CD4-positive, alpha-beta T cell treated with Interleukin-15 for 4 hours (primary cell): ENCODE data around the gene NDUFC2.
"Not testable (repeated sequence)": the region's sequence is repeated elsewhere in the genome, so short reads cannot be mapped to it uniquely, and the experiment has no call there.

ENCODE experiments used
- DNase-seq: peaks from one replicate; pipeline ENCODE4 v3.0.0-alpha.2; 2020; ENCODE audit warnings: low spot score

NDUFC2 gene

DNA sequence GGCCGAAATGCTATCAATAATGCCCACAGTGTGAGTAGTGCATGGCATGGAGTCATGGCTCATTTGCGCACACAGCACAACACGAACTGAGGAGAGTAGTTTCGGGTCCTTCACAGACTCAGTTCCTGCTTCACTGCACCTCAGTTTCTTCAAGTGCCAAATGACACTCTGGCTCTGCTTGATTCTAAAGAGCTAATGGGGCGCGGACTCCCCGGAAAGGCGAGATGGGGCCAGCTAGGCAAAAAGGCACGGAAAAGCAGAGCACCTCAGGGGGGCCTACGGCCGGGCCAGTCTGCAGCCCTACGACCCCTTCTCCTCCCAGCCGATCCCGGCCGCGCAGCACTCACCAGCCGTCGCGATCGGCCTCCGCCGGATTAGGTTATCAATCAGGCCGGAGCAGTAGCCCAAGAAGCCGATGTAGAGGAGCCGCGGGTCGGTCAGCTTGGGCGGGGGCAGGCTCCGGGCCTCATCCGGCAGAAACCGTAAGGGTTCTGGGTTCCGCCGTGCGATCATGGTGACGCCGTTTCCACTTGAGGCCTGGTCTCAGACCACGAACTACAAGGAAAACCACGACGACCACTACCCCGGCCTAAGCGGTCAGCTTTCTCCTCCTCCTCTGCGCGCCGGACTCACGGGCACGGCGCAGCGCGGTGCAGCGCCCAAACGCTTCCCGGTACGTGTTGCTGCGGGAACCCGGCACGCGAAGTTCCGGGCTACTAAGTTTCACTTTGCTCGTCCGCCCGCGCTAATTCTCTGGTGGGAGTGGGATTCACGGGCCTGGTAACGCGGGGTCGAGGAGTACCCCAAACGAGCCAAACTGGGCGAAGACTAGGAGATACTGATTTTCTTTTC is at the start of gene NDUFC2:
Gene NDUFC2 (minus strand): TSS at position 631 of the 852 bp plus-strand sequence. CDS start 118 bp downstream, at position 513.
- DNase-seq: peak; percentile 67

DNA sequence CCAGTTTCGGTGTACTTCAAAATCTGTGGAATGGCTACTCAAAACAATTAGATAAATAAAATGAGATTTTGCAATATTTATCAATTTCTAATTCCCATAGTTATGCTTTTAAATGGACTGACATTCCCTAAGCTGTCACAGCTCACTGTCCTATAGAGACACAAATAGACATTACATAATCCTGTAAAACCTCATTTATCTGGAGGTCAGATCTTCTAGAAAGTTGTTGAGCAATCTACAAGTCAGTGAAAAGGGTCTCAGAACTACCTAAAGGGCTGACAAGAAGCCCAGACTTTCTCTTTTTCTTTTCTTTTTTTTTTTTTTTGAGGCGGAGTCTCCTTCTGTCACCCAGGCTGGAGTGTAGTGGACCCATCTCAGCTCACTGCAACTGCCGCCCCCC is 47.7 kb upstream of the NDUFC2 start:
- no peak for DNase-seq

DNA sequence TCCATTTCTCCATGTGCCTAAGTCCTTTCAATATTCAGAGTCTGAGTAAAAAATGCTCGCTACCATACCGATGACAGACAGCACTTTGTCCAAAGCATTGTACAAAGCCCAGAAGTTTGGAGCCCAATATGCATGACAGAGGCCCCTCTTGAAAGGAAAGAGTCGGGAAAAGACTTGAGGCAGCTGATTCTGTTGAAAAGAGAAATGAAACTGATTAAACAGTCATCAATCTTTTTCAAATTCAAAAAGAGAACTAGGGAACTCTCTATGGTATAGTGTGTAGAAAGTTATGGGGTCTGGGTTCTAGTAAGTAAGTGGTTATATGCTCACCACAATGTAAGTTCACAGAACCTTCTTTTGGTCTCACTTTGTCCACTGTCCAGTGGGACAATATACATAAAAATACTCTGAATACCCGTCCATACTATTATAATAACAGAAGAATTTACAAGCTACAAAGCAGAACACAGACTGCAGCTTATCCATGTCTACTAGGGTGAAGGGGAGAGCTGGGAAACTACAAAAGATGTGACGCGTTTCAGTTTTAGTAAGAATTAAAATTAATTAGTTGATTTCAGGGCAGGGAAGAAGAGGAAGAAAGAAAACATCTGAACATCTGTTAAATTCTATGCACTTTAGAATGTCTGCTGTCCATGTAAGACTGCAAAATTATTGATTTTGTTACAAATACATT is 33.1 kb upstream of the NDUFC2 start:
- DNase-seq: no peak

DNA sequence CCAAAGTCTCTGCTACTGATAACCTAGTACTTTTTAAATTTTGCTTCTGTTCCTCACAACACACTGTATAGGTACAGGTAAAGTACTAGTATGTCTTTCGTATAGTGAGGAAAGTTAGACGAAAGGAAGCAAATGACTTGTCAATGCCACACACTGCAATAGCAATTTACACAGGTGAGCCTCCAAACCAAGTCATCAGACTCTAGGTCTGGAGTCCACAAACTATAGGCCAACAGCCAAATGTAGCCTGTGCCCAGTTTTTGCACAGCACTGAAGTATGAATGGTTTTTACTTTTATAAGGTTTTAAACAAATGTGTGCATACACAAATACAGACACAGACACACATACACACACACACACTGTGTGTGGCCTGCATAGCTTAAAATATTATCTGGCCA is 31.6 kb upstream of the NDUFC2 start:
- no peak for DNase-seq

DNA sequence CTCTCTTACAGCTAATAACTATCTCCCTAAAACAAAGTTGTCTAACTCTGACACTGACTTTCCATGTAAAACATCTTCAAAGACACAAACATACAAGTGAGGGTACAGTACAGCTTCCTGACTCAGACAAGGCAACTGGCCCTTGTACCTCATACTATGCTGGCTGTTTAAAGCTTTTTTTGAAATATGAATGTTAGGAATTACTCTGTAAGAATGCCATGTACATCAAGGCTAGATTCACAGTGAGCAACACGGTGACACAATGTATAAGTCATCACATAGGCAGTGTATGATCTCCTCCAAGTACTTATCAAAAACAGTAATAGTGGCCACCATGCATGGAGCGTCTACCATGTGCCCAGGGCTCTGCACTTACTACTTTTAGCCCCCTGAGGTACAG is 31.2 kb upstream of the NDUFC2 start:
- no peak for DNase-seq

DNA sequence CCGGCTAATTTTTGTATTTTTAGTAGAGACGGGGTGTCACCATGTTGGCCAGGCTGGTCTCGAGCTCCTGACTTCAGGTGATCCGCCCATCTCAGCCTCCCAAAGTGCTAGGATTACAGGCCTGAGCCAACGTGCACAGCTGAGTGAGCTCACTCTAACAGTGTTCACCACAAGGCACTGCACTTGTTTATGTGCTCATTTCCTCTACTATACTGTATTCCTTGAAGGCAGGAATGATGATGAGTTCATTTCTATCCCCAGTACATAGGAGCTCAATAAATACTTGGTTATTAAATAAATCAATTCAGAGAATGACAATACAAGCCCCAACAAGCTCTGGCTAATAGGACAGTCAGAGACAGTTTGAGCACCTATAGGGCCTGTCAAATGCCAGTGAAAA is 30.7 kb upstream of the NDUFC2 start:
- DNase-seq: no peak

DNA sequence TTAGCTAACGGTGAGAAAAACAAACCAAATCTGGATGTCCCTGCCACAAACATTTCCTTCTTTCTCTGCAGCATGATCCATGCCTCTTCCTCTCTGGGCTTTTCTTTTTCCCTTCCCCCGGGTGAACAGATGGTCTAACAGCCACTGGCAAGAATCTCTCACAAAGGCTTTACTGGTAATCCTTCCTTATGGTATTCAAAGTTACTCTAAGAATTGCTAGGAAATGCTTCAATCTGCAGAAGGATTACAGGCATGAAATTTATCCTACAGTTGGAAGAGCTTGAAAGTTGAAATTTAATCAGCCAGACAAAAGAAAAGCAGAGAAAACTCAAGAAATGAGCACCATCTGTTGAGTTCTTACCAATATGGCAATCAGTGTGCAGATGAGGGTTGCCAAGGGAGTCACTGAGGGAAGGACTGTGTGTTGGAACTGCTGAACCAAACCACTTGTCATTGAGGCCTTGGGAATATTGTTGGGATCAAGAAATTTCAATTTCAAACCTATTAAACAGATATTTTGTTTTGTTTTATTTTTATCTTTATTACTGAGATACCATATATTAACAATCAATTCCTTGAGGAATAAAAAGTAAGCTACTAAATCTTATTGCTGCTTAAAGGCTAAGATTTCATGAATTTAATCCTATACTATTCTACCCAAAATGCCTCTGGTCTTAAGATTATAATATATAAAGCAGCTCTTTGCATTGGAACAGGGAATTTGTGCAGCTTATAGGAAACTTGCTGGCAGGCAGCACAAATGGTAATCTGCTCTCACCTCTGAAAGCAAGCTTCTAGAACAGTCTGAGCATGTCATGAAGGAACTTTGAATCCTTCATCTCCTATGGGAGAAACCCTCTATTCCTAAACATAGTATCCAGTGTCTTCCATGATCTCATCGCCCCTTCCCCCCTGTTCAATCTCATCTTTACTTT is 29.7 kb upstream of the NDUFC2 start:
- no peak for DNase-seq

DNA sequence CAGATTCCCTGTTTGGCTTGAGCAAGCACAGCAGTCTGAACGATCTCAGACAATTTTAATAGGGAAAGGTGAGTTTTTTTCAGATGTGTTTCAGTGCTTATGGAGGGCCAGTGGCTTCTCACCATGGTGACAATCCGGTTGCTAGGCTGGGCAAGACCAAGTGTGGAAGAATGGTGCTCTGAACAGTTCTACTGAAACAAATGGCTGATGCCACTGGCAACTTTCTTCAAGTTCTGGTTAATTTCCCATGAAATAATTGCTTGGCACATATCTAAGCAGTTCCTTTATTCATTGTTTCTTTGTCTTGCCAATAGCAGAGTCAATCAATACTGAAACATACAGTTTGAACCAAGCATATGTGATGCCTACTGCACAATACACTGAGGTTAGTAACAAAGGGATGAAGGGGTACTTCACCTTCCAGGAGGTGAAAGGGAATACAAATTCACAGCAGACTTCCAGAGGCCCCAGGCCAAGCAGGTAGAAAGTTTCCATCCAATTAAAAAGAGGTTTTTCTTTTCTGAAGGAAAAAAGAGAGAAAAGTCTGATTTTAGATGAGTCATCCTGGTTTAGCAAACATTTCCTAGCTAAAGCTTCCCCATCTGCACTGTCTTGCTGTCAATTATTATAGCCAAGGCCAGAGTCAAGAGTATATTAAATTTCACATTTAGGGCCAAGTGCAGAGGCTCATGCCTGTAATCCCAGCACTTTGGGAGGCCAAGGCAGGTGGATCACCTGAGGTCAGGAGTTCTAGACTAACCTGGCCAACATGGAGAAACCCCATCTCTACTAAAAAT is 21.2 kb upstream of the NDUFC2 start:
- no peak for DNase-seq

DNA sequence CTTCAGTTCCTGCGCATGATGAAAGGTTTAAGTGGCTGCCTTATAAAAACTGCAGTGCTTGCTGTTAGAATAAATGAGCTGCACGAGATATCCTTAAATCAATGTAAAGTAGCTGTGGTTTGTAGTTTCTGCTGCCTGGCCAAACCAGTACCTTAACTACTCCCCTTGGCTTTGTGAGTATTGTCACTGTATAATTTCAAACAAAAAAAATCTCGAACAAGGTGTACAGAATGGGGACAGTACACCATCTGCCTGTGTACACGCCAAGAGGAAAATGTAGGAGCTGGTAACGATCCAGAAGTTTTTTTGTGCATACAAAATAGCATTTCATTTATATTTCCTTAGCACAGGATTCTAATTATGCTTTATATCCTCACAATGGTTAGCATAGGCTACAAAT is 20.6 kb upstream of the NDUFC2 start:
- no peak for DNase-seq

DNA sequence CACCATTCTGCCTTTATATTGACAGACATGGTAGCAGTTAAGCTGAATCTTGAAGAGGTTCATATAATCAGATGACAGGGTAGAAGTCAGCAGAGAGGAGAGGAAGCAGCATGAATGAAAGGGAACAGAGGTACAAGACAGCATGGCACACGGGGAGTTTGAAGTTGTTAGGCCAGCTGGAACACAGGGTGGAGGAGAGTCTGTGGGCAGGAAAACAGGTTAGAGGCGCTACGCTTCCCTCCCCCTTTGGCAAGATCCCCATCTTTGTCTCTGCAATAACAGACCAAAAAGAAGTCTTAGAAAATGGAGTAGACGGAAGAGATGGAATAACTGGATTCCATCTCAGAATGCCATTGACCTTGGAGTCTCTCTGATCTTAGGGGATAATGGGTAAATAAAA is 20.0 kb upstream of the NDUFC2 start:
- DNase-seq: no peak

DNA sequence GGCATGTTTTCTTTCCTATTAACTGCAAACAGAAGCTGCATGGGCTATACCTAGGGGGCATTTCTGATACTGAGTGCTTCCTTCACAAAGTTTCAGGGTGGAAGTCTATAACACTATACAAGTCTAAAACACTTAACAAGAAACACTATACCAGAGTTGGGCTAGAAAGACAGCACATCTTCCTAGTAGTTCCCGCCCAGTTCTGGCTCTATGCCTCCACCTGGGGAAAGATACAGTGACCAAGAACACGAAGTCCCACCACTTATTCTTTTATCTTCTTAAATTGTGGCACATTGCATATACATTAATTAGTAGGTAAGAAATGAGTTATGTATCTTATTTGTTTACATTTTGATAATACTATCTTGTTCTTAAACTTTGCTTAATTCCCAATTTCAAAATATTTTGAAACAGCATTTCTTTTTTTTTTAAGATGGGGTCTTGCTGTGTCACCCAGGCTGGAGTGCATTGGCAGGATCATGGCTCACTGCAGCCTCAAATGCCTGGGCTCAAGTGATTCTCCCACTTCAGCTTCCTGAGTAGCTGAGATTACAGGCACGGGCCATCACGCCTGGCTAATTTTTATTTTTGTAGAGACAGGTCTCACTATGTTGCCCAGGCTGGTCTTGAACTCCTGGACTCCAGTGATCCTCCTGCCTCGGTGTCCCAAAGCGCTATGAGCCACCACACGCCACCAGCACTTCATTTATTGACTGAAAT is 18.2 kb upstream of the NDUFC2 start:
- no peak for DNase-seq

DNA sequence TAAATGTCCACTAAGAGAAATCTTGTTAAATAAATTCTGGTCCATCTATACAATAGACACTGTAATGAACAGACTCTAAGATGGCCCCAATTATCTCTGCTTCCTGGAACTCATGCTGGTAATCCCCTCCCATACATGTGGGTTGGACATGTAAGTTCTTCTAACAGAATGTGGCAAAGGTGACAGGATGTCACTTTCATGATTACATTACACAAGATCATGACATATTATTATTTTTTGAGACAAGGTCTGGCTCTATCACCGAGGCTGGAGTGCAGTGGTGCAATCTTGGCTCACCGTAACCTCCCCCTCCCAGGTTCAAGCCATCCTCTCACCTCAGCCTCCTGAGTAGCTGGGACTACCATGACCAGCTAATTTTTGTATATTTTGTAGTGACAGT is 14.6 kb upstream of the NDUFC2 start:
- no peak for DNase-seq

DNA sequence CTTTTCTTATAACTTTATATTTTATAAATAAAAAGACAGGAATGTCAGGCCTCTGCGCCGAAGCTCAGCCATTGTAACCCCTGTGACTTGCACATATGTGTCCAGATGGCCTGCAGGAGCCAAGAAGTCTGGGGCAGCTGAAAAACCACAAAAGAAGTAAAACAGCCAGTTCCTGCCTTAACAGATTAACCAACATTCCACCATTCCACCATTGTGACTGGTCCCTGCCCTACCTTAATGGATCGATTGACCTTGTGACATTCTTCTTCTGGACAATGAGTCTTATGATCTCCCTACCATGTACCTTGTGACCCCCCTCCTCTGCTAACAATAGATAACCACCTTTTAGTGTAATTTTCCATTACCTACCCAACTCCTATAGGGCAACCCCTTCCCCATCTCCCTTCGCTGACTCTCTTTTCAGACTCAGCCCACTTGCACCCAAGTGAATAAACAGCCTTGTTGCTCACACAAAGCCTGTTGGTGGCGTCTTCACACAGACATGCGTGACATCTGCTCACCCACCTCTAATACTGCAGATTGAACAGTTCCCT is 6.9 kb upstream of the NDUFC2 start:
- not testable (repeated sequence) for DNase-seq

DNA sequence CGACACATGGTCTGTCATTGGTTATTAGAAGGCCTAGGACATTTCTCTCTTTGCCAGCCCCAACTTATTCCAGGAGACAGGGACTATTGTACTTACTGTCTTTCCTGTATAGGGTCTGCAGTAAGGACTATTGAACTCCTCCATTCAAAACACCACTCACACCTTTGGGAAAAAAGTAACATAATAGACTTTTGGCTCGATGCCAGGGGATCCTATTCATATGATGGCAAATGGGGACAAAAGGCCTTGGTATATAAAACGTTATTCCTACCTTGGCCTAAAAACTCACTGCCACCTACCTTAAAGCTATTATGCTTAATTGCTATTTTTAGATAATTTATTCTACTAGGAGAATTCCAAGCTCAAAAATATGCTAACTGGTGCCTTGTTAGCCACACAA is 6.3 kb upstream of the NDUFC2 start:
- no peak for DNase-seq

DNA sequence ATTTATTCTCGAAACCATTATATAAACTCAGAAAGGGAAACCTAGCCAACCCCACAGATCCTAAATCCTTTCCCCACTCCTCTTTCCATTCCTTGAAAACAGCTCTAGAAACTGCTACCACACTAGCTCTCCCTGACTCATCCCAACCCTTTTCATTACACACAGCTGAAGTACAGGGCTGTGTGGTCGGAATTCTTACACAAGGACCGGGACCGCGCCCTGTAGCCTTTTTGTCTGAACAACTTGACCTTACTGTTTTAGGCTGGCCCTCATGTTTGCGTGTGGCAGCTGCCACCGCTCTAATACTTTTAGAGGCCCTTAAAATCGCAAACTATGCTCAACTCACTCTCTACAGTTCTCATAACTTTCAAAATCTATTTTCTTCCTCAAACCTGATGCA is 4.8 kb upstream of the NDUFC2 start:
- DNase-seq: not testable (repeated sequence)

DNA sequence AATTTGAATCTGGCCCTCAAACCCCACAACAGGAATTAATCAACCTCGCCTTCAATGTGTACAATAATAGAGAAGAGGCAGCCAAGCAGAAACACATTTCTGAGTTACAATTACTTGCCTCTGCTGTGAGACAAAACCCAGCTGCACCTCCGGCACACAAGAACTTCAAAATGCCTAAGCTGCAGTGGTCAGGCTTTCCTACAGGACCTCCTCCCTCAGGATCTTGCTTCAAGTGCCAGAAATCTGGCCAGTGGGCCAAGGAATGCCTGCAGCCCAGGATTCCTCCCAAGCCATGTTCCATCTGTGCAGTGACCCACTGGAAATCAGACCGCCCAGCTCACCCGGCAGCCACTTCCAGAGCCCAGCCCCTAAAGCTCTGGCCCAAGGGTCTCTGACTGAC is 3.4 kb upstream of the NDUFC2 start:
- no peak for DNase-seq

DNA sequence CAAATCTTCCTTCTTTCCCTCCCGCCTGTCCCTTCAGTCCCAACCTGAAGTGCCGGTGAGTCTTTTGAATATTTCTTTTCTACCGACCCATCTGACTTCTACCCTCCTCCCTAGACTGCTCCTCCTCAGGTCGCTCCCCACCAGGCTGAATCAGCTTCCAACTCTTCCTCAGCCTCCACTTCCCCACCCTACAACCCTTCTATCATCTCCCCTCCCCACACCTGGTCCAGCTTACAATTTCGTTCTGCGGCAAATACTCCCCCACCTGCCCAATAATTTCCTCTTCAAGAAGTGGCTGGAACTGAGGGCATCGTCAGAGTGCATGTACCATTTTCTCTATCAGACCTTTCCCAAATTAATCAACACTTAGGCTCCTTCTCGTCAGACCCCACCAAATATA is 2.5 kb upstream of the NDUFC2 start:
- no peak for DNase-seq

DNA sequence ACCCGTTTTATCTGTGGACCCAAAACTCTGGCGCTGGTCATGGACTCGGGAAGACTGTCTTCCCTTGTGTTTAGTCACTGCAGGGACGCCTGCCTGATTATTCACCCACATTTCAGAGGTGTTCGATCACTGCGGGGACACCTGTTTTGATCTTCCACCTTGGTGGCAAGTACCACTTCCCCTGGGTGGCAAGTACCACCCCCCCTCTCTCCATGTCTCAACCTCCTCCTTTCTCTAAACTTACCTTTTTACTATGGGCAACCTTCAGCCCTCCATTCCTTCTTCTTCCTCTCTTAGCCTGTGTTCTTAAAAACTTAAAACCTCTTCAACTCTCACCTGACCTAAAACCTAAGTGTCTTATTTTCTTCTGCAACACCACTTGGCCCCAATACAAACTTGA is 1.9 kb upstream of the NDUFC2 start:
- no peak for DNase-seq

DNA sequence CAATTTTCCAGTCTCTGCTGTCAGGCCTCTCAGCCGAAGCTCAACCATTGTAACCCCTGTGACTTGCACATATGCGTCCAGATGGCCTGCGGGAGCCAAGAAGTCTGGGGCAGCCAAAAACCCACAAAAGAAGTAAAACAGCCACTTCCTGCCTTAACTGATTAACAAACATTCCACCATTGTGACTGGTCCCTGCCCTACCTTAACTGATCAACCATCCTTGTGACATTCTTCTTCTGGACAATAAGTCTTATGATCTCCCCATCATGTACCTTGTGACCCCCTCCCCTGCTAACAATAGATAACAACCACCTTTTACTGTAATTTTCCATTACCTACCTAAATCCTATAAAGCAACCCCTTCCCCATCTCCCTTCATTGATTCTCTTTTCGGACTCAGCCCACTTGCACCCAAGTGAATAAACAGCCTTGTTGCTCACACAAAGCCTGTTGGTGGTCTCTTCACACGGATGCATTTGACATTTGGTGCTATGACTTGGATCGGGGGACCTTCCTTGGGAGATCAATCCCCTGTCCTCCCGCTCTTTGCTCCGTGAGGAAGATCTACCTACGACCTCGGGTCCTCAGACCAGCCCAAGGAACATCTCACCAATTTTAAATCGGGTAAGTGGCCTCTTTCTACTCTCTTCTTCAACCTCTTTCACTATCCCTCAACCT is 1.3 kb upstream of the NDUFC2 start:
- no peak for DNase-seq
